Stimulated activated CD4-positive, alpha-beta T cell treated with anti-CD3 and anti-CD28 coated beads, Interleukin-15, amount 100 ng/mL, for 48 hours (primary cell): ENCODE results near the gene ZNF529.
"Not testable (repeated sequence)": the region's sequence is repeated elsewhere in the genome, so short reads cannot be mapped to it uniquely, and the experiment has no call there.

Experiments
- DNase-seq, 2 donors: peaks; one replicate each; pipeline ENCODE4 v3.0.0-alpha.2; 2020; ENCODE audit warnings: low read depth in 2 of 2

The ZNF529 gene

GRCh38 chr19:36573020-36573894, at the start of gene ZNF529:
ZNF529 (minus strand) TSS chr19:36573292; CDS start chr19:36572346, 946 bp downstream.
- peak; percentile 74 to 78 for DNase-seq

- DNase-seq: no peak
Observed at GRCh38 chr19:36605877-36606478, 32.9 kb upstream of the ZNF529 start.

GRCh38 chr19:36605101-36605876, 32.2 kb upstream of the ZNF529 start, which contains the start of gene ZNF382:
ZNF382 (plus strand) TSS chr19:36605313; CDS start chr19:36609915, 4,602 bp downstream.
- DNase-seq: peak; percentile 76 to 86

GRCh38 chr19:36604656-36605100, 31.6 kb upstream of the ZNF529 start:
- peak; percentile 77 to 89 for DNase-seq

GRCh38 chr19:36602681-36603080, 29.6 kb upstream of the ZNF529 start:
- DNase-seq: not testable (repeated sequence)

GRCh38 chr19:36579255-36579654, 6.2 kb upstream of the ZNF529 start:
- no peak for DNase-seq

- no peak for DNase-seq
Observed at GRCh38 chr19:36577271-36577996, 4.3 kb upstream of the ZNF529 start.

GRCh38 chr19:36574741-36575140, 1.6 kb upstream of the ZNF529 start:
- no peak for DNase-seq

GRCh38 chr19:36573895-36574720, 1.0 kb upstream of the ZNF529 start:
- no peak for DNase-seq

GRCh38 chr19:36572593-36573019, 486 bp downstream of the ZNF529 start:
- no peak for DNase-seq

- DNase-seq: no peak
Observed at GRCh38 chr19:36564391-36564790, 8.7 kb downstream of the ZNF529 start.

GRCh38 chr19:36547001-36547732, 25.9 kb downstream of the ZNF529 start:
- DNase-seq: no peak

- DNase-seq: peak in 1 of 2 donors; percentile 7
Observed at GRCh38 chr19:36528921-36529518, 44.1 kb downstream of the ZNF529 start.

GRCh38 chr19:36528194-36528920, 44.7 kb downstream of the ZNF529 start, which contains the start of gene ZNF260:
ZNF260 (minus strand) TSS chr19:36528271; CDS start chr19:36515238, 13,033 bp downstream.
- DNase-seq: peak; percentile 87 to 88

GRCh38 chr19:36527873-36528193, 45.3 kb downstream of the ZNF529 start:
- DNase-seq: no peak

GRCh38 chr19:36527341-36527740, 45.8 kb downstream of the ZNF529 start:
- no peak for DNase-seq

- no peak for DNase-seq
Observed at GRCh38 chr19:36526581-36526980, 46.5 kb downstream of the ZNF529 start.

- no peak for DNase-seq
Observed at GRCh38 chr19:36524617-36525016, 48.5 kb downstream of the ZNF529 start.
